Heart left ventricle (tissue), 16 donors: ENCODE measurements around the gene OBP2A. TPM values are rescaled to one million over a fixed set of nuclear protein-coding genes. Genes with fewer than 3 reads are reported as not detected.

Experiments used
- ATAC-seq, 4 donors: fragments of 200-7000 bp; cut with Tn5 transposase; one replicate each; pipeline ENCODE4 v1.9.1; 2020 to 2022; ENCODE audit warnings: moderate library complexity in 4 of 4, mild to moderate bottlenecking in 3 of 4, moderate number of reproducible peaks in 1 of 4
- DNase-seq, 5 donors: peaks; one replicate each; pipeline ENCODE4 v3.0.0-alpha.2; 2020
- H3K27ac ChIP-seq, 12 donors: fragments of 200-600 bp; sonication (generic) in 4 of 12; one replicate each; pipeline versions ENCODE4 v1.5.0 to v1.8.0; 2016 to 2022; ENCODE audit warnings: mild to moderate bottlenecking in 2 of 12
- H3K27me3 ChIP-seq, 9 donors: fragments of 200-600 bp; sonication (generic) in 2 of 9; one replicate each; pipeline versions ENCODE4 v1.5.1 to v1.8.0; 2016 to 2022; ENCODE audit warnings: mild to moderate bottlenecking in 3 of 9
- H3K36me3 ChIP-seq, 9 donors: fragments of 200-600 bp; sonication (generic) in 2 of 9; one replicate each; pipeline versions ENCODE4 v1.5.0 to v1.8.0; 2018 to 2022; ENCODE audit warnings: mild to moderate bottlenecking in 2 of 9
- H3K4me1 ChIP-seq, 12 donors: fragments of 200-600 bp; sonication (generic) in 4 of 12; one replicate each; pipeline versions ENCODE4 v1.5.0 to v1.8.0; 2016 to 2022; ENCODE audit warnings: mild to moderate bottlenecking in 3 of 12
- H3K4me3 ChIP-seq, 12 donors: fragments of 200-600 bp; sonication (generic) in 4 of 12; one replicate each; pipeline versions ENCODE4 v1.5.0 to v1.8.0; 2017 to 2022; ENCODE audit warnings: mild to moderate bottlenecking in 9 of 12, moderate library complexity in 4 of 12
- H3K9me3 ChIP-seq, 12 donors: fragments of 200-600 bp; sonication (generic) in 4 of 12; one replicate each; pipeline versions ENCODE4 v1.5.0 to v1.8.0; 2016 to 2022; ENCODE audit warnings: mild to moderate bottlenecking in 1 of 12
- POLR2A ChIP-seq, 2 donors: fragments of 450-650 bp; IDR thresholded peaks; one replicate each; pipeline ENCODE4 v1.6.1; 2017; ENCODE audit warnings: antibody characterized with exemption in 2 of 2, mild to moderate bottlenecking in 2 of 2, moderate library complexity in 2 of 2
- WGBS, 4 donors: extraction: QIAGEN DNeasy Blood & Tissue Kit in 2 of 4; methylation state at CpG; one replicate each; pipeline versions ENCODE4 v1.1.5 to v1.1.7; 2013 to 2018; 5-methylcytosine and 5-hydroxymethylcytosine counted together
- intact Hi-C, 10 donors: fragments of 100-400 bp; cut with DNase I; formaldehyde crosslinking; loops; one replicate each; pipeline versions ENCODE4 v1.11.1 to v1.14.2; 2022
- polyA plus RNA-seq, 2 donors: library from polyadenylated mRNA; stranded (reverse); fragments of 200-250 nt; gene quantifications; one replicate each; pipeline ENCODE4 v1.2.3, GENCODE V29; 2013
- total RNA-seq, 9 donors: library from RNA; depleted of rRNA in 2 of 9; stranded (reverse); fragments of >200 nt in 2 of 9; fragmentation: NEBNext Ultra II Directional in 3 of 9; extraction: Animal tissue kit (Norgen Biotek cat#: 25700) in 3 of 9; gene quantifications; one replicate each; pipeline versions ENCODE4 v1.1.0 to v1.2.4, GENCODE V29; 2016 to 2023
- TF ChIP-seq, protein P1 (sequence below), 12 donors: fragments of 200-600 bp; sonication (generic) in 4 of 12; IDR thresholded peaks; one replicate each; pipeline versions ENCODE4 v1.5.0 to v1.8.0; 2018 to 2022; ENCODE audit warnings: antibody characterized with exemption in 12 of 12, mild to moderate bottlenecking in 5 of 12
- donor health status: ischemic (EF 13 %, LVEDD 7.1; RV severe dilation, severe dysfunction).
- donor health status: healthy with polysubstance abuse.
- donor health status: DM: no; HTN: yes; CAD: no.
- donor health status: DM: no; HTN: no; CAD: no.
- donor health status: ischemic (EF 25% LVEDD 6.9; RV normal size, moderate dysfunction).
- donor health status: ischemic (EF 25% LVEDD 5.7; RV mildly dilated, moderate dysfunction).
- donor health status: healthy.
- donor health status: DM: yes; HTN: yes; CAD: no.
- donor health status: ischemic (EF 35%, LVEDD 5.7; RV mildly dilated, moderate dysfunction).
- donor health status: nonischemic (EF 11% LVEDD 7.7; RV severe dilation, severe dysfunction).
- donor health status: DM: yes; HTN: yes; CAD: no.
- donor health status: PGD.
- donor health status: ischemic (EF 29% LVEDD 5.4; RV normal size, mild dysfunction).
- donor health status: nonischemic (EF 23%, LVEDD 6.1; RV moderate dilation, normal function).

Gene OBP2A
- total and polyA plus RNA-seq, 11 donors: not detected

DNA sequence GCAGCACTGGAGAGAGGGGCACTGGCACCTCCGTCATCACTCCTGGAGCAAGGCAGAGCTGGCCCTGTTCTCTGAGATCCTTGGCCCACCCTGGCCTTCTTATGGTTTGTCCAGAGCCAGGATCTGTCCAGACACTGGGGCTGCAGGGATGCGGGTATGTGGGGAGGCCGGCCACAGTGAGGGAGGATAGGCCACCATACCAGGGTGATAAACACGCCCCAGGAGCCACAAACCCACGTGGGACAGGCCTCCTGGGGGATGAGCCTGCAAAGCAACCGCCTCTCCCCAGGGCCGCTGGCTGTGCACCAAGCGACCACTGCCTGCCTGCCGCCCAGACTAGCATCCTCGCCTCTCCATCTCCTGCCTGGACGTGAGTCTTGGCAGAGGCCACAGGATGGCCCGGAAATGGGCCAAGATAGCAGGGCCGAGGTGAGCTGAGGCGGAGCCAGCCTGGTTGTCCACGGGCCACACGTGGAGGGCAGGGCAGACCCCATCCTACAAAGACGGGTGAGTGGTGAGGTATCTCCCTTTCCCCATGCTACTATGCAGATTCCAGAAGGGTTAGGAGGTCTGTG is 4.5 kb downstream of the OBP2A start:
- H3K4me1 ChIP-seq: no peaks in the 10 kb centered on the region
- WGBS, 4 donors: 62 to 71% (median 68%) methylated on average over 8 to 17 of the region's 17 CpGs
- TF ChIP-seq POLR2A (IDR thresholded peaks at IDR 0.05): no peak
- TF ChIP-seq, protein P1, sequence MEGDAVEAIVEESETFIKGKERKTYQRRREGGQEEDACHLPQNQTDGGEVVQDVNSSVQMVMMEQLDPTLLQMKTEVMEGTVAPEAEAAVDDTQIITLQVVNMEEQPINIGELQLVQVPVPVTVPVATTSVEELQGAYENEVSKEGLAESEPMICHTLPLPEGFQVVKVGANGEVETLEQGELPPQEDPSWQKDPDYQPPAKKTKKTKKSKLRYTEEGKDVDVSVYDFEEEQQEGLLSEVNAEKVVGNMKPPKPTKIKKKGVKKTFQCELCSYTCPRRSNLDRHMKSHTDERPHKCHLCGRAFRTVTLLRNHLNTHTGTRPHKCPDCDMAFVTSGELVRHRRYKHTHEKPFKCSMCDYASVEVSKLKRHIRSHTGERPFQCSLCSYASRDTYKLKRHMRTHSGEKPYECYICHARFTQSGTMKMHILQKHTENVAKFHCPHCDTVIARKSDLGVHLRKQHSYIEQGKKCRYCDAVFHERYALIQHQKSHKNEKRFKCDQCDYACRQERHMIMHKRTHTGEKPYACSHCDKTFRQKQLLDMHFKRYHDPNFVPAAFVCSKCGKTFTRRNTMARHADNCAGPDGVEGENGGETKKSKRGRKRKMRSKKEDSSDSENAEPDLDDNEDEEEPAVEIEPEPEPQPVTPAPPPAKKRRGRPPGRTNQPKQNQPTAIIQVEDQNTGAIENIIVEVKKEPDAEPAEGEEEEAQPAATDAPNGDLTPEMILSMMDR (IDR thresholded peaks at IDR 0.05): no peak
- ATAC-seq: no peak
- intact Hi-C loops: no loop called here
- H3K36me3 ChIP-seq: no peaks in the 10 kb centered on the region
- H3K27me3 ChIP-seq: no peaks in the 10 kb centered on the region
- DNase-seq: no peak
- H3K27ac ChIP-seq: no peak overlapping the region
- no peak overlapping the region for H3K4me3 ChIP-seq
- H3K9me3 ChIP-seq: peaks cover 0 to 5% (median 0%) of the 10 kb centered on the region in 12 donors

- DNase-seq (no peak), ATAC-seq (no peak)
- Histone ChIP-seq H3K27me3 (no peaks in the 10 kb centered on the region), H3K27ac (no peak overlapping the region), H3K9me3 (peaks cover 0 to 5% (median 0%) of the 10 kb centered on the region in 12 donors), H3K4me1 (no peaks in the 10 kb centered on the region), H3K4me3 (no peak overlapping the region), H3K36me3 (no peaks in the 10 kb centered on the region)
- intact Hi-C loops: no loop called here
- TF ChIP-seq, protein P1 (IDR thresholded peaks at IDR 0.05): no peak
- TF ChIP-seq POLR2A (IDR thresholded peaks at IDR 0.05): no peak
- WGBS, 4 donors: 61 to 82% (median 69%) methylated on average over 5 to 14 of the region's 14 CpGs
Observed at GRCh38 chr9:135551031-135551430, 5.1 kb downstream of the OBP2A start.

- TF ChIP-seq, protein P1 (IDR thresholded peaks at IDR 0.05): no peak
- TF ChIP-seq POLR2A (IDR thresholded peaks at IDR 0.05): no peak
- no peaks in the 10 kb centered on the region for H3K4me1 ChIP-seq
- H3K9me3 ChIP-seq: peaks cover 0 to 5% (median 0%) of the 10 kb centered on the region in 12 donors
- no peaks in the 10 kb centered on the region for H3K36me3 ChIP-seq
- WGBS, 4 donors: 86 to 90% (median 87%) methylated on average over 10 to 13 of the region's 13 CpGs; no CpG with 5 or more reads in 1 of the 4 donors
- no peaks in the 10 kb centered on the region for H3K27me3 ChIP-seq
- DNase-seq (no peak), ATAC-seq (no peak)
- intact Hi-C loops: no loop called here
- no peak overlapping the region for H3K27ac ChIP-seq
- no peak overlapping the region for H3K4me3 ChIP-seq
Observed at GRCh38 chr9:135551456-135551855, 5.5 kb downstream of the OBP2A start.

GRCh38 chr9:135552021-135552697 is 6.2 kb downstream of the OBP2A start:
- H3K27ac ChIP-seq: no peak overlapping the region
- no peak for DNase-seq
- H3K9me3 ChIP-seq: peaks cover 0 to 5% (median 0%) of the 10 kb centered on the region in 12 donors
- H3K36me3 ChIP-seq: no peaks in the 10 kb centered on the region
- no peak for ATAC-seq
- H3K4me1 ChIP-seq: no peaks in the 10 kb centered on the region
- H3K4me3 ChIP-seq: no peak overlapping the region
- intact Hi-C loops: no loop called here
- H3K27me3 ChIP-seq: no peaks in the 10 kb centered on the region
- TF ChIP-seq, protein P1 (IDR thresholded peaks at IDR 0.05): no peak
- TF ChIP-seq POLR2A (IDR thresholded peaks at IDR 0.05): no peak
- 73 to 84% (median 80%) methylated on average over 15 to 18 of the region's 18 CpGs for WGBS, 4 donors
